ENCODE results near the gene DNTT.

Gene DNTT

DNA sequence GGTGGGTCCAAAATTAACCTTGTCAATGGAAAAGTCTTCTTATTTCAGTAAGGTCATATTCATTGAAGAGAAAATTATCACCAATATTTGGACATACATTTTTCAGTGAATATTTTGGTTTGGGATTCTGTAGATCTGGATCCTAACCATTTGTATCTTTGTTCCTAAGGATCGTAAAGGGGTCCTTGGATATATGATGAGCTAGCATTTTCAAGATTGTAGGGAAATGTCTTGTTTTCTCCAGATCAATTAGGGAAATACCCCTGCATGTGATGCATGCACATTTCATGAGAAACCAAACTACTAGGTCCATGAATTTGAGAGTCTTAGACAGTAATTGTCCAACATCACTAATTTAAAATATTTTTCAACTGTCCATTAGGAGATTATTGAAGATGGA lies 18.0 kb downstream of the DNTT start:
- no peaks in the 10 kb centered on the region for H3K27me3 ChIP-seq (ENCODE audit: insufficient read depth, poor library complexity, severe bottlenecking)
- DNase-seq (ENCODE audit: low read depth in 1 of 2, low spot score in 1 of 2) = no peak
- H3K4me3 ChIP-seq (replicated peaks; ENCODE audit: insufficient read depth, low read length) = no peak overlapping the region
- TF ChIP-seq REST (IDR thresholded peaks at IDR 0.05; ENCODE audit: insufficient replicate concordance, low read depth) (no peak), SPI1 (IDR thresholded peaks at IDR 0.05; ENCODE audit: borderline replicate concordance, low read depth) (no peak), POLR2AphosphoS5 (IDR thresholded peaks at IDR 0.05; ENCODE audit: low read depth) (no peak), GABPA (IDR thresholded peaks at IDR 0.05; ENCODE audit: low read depth) (no peak)
- TF ChIP-seq, protein P1, sequence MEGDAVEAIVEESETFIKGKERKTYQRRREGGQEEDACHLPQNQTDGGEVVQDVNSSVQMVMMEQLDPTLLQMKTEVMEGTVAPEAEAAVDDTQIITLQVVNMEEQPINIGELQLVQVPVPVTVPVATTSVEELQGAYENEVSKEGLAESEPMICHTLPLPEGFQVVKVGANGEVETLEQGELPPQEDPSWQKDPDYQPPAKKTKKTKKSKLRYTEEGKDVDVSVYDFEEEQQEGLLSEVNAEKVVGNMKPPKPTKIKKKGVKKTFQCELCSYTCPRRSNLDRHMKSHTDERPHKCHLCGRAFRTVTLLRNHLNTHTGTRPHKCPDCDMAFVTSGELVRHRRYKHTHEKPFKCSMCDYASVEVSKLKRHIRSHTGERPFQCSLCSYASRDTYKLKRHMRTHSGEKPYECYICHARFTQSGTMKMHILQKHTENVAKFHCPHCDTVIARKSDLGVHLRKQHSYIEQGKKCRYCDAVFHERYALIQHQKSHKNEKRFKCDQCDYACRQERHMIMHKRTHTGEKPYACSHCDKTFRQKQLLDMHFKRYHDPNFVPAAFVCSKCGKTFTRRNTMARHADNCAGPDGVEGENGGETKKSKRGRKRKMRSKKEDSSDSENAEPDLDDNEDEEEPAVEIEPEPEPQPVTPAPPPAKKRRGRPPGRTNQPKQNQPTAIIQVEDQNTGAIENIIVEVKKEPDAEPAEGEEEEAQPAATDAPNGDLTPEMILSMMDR (IDR thresholded peaks at IDR 0.05; ENCODE audit: insufficient read depth, low read length) = no peak
- H3K27ac ChIP-seq (replicated peaks) = no peak overlapping the region

- no peak overlapping the region for H3K4me3 ChIP-seq (replicated peaks; ENCODE audit: insufficient read depth, low read length)
- no peak for DNase-seq (ENCODE audit: low read depth in 1 of 2, low spot score in 1 of 2)
- H3K27ac ChIP-seq (replicated peaks) = no peak overlapping the region
- TF ChIP-seq SPI1 (IDR thresholded peaks at IDR 0.05; ENCODE audit: borderline replicate concordance, low read depth) (no peak), REST (IDR thresholded peaks at IDR 0.05; ENCODE audit: insufficient replicate concordance, low read depth) (no peak), GABPA (IDR thresholded peaks at IDR 0.05; ENCODE audit: low read depth) (no peak), POLR2AphosphoS5 (IDR thresholded peaks at IDR 0.05; ENCODE audit: low read depth) (no peak)
- TF ChIP-seq, protein P1 (IDR thresholded peaks at IDR 0.05; ENCODE audit: insufficient read depth, low read length) = no peak
- H3K27me3 ChIP-seq (ENCODE audit: insufficient read depth, poor library complexity, severe bottlenecking) = no peaks in the 10 kb centered on the region
Measured at GRCh38 chr10:96324447-96324846, 20.2 kb downstream of the DNTT start.

DNA sequence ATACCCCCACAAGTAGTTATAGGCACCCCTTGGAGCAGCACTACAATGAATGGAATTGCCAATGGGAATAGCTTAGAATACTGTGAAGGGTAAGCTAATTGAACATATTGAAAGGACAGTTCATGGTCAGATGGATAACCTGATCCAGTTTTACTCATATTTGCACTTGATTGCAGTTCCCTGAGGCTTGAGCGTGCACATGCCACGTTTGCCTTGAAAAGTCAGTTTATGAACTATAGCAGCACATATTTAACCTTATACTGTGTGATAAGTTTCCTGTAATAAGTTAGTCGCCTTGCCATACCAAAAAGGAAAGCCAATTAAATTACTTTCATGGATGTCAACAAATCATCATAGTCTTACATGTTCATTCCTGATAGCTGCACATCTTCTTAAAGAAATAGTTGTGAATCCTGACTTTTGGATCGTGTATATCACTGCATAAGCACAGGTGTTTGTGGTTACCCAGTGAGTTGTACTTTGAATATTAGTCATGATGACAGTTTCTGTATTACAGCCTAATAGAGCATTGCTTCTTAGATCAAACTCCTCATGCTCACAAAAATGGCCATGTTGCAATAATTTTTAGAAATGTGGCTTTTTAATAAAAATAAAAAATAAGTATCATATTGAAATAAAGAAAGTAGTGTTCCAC lies 21.6 kb downstream of the DNTT start:
- TF ChIP-seq POLR2AphosphoS5 (IDR thresholded peaks at IDR 0.05; ENCODE audit: low read depth) (no peak), SPI1 (IDR thresholded peaks at IDR 0.05; ENCODE audit: borderline replicate concordance, low read depth) (no peak), GABPA (IDR thresholded peaks at IDR 0.05; ENCODE audit: low read depth) (no peak), REST (IDR thresholded peaks at IDR 0.05; ENCODE audit: insufficient replicate concordance, low read depth) (no peak)
- TF ChIP-seq, protein P1 (IDR thresholded peaks at IDR 0.05; ENCODE audit: insufficient read depth, low read length) = no peak
- Histone ChIP-seq H3K27me3 (ENCODE audit: insufficient read depth, poor library complexity, severe bottlenecking) (no peaks in the 10 kb centered on the region), H3K27ac (replicated peaks) (no peak overlapping the region), H3K4me3 (replicated peaks; ENCODE audit: insufficient read depth, low read length) (no peak overlapping the region)
- DNase-seq (ENCODE audit: low read depth in 1 of 2, low spot score in 1 of 2) = no peak

Data from HL-60 (cell line).